Testis (tissue), 3 donors: ENCODE measurements around the gene YY1. TPM values are rescaled to one million over a fixed set of nuclear protein-coding genes. Genes with fewer than 3 reads are reported as not detected.

Experiments
- DNase-seq: peaks from one replicate; pipeline ENCODE4 v3.0.0-alpha.2; 2019
- H3K27ac ChIP-seq, 2 donors: fragments of 200-600 bp; sonication (generic); one replicate each; pipeline ENCODE4 v1.5.1; 2019
- H3K27me3 ChIP-seq: fragments of 200-600 bp; sonication (generic); one replicate; pipeline ENCODE4 v1.5.1; 2019
- H3K36me3 ChIP-seq: fragments of 200-600 bp; sonication (generic); one replicate; pipeline ENCODE4 v1.5.1; 2017; ENCODE audit warnings: low read depth; ENCODE audit errors: missing control alignments
- H3K4me1 ChIP-seq: fragments of 200-600 bp; sonication (generic); one replicate; pipeline ENCODE4 v1.5.1; 2019
- H3K4me3 ChIP-seq, 2 donors: fragments of 200-600 bp; sonication (generic); one replicate each; pipeline ENCODE4 v1.5.1; 2017 to 2019
- H3K9me3 ChIP-seq: fragments of 200-600 bp; sonication (generic); one replicate; pipeline ENCODE4 v1.5.1; 2017
- CTCF ChIP-seq, 3 experiments: fragments of 450-650 bp in 2 of 3; fragments of 200-600 bp in 1 of 3; sonication (generic) in 1 of 3; IDR thresholded peaks; one replicate each; pipeline ENCODE4 v1.5.1; 2016 to 2019; ENCODE audit warnings: antibody characterized with exemption in 3 of 3, mild to moderate bottlenecking in 2 of 3, moderate library complexity in 1 of 3
- POLR2A ChIP-seq: fragments of 450-650 bp; IDR thresholded peaks from one replicate; pipeline ENCODE4 v1.6.1; 2017; ENCODE audit warnings: antibody characterized with exemption, mild to moderate bottlenecking, moderate library complexity
- WGBS, 2 donors: methylation state at CpG; one replicate each; pipeline ENCODE4 v1.1.5; 2018; 5-methylcytosine and 5-hydroxymethylcytosine counted together
- intact Hi-C: fragments of 100-400 bp; cut with DNase I; formaldehyde crosslinking; loops from one replicate; pipeline ENCODE4 v1.15.1; 2023; ENCODE audit warnings: low total_unique reads
- polyA plus RNA-seq: library from polyadenylated mRNA; stranded (reverse); fragments of 350-450 nt; fragmentation: Illumina TruSeq; extraction: RNeasy Lipid Tissue Mini Kit (QIAGEN cat#74804); gene quantifications from one replicate; pipeline ENCODE4 v1.2.3, GENCODE V29; 2014; ENCODE audit warnings: low read depth, low replicate concordance; ENCODE audit not compliant: insufficient read depth
- total RNA-seq, 2 donors: library from RNA; depleted of rRNA; stranded (reverse); fragments of >200 nt; gene quantifications; one replicate each; pipeline ENCODE4 v1.2.3, GENCODE V29; 2016

YY1 gene
- total and polyA plus RNA-seq, 3 donors from 2014 or later: 58.1 to 74.2 (median 68.2) TPM

GRCh38 chr14:100268591-100269207 is 29.8 kb downstream of the YY1 start:
- H3K4me1 ChIP-seq: peaks cover 8% of the 10 kb centered on the region
- no peaks in the 10 kb centered on the region for H3K9me3 ChIP-seq
- H3K4me3 ChIP-seq: no peak overlapping the region
- DNase-seq: no peak
- WGBS, 2 donors: 61 to 68% methylated on average over 7 of the region's 7 CpGs
- no peak overlapping the region for H3K27ac ChIP-seq
- TF ChIP-seq POLR2A: no peak
- no peak for TF ChIP-seq CTCF (IDR thresholded peaks at IDR 0.05)
- no peaks in the 10 kb centered on the region for H3K36me3 ChIP-seq
- intact Hi-C loops: no loop called here
- H3K27me3 ChIP-seq: no peaks in the 10 kb centered on the region

- Histone ChIP-seq H3K4me1 (no peaks in the 10 kb centered on the region), H3K27ac (no peak overlapping the region), H3K27me3 (no peaks in the 10 kb centered on the region), H3K9me3 (no peaks in the 10 kb centered on the region), H3K4me3 (no peak overlapping the region), H3K36me3 (no peaks in the 10 kb centered on the region)
- TF ChIP-seq POLR2A: no peak
- no peak for TF ChIP-seq CTCF (IDR thresholded peaks at IDR 0.05)
- intact Hi-C loops: no loop called here
- no peak for DNase-seq
- 81 to 83% methylated on average over 10 of the region's 10 CpGs for WGBS, 2 donors
Observed at GRCh38 chr14:100271247-100271939, 32.4 kb downstream of the YY1 start.

- TF ChIP-seq CTCF (IDR thresholded peaks at IDR 0.05) (no peak), POLR2A (no peak)
- WGBS, 2 donors: 84 to 92% methylated on average over 4 of the region's 4 CpGs
- H3K4me1 ChIP-seq: no peaks in the 10 kb centered on the region
Observed at GRCh38 chr14:100274250-100274649, 35.3 kb downstream of the YY1 start.

GRCh38 chr14:100275214-100275613 is 36.3 kb downstream of the YY1 start:
- Histone ChIP-seq H3K27ac (no peak overlapping the region), H3K4me3 (no peak overlapping the region), H3K9me3 (no peaks in the 10 kb centered on the region), H3K36me3 (no peaks in the 10 kb centered on the region), H3K27me3 (no peaks in the 10 kb centered on the region), H3K4me1 (no peaks in the 10 kb centered on the region)
- DNase-seq: no peak
- WGBS, 2 donors: 74 to 75% methylated on average over 7 of the region's 7 CpGs
- TF ChIP-seq CTCF (IDR thresholded peaks at IDR 0.05) (no peak), POLR2A (no peak)
- intact Hi-C loops: no loop called here

More at GRCh38 chr14:100274250-100274649, 35.3 kb downstream of the YY1 start:
- DNase-seq: no peak
- Histone ChIP-seq H3K36me3 (no peaks in the 10 kb centered on the region), H3K9me3 (no peaks in the 10 kb centered on the region), H3K27me3 (no peaks in the 10 kb centered on the region), H3K27ac (no peak overlapping the region), H3K4me3 (no peak overlapping the region)
- intact Hi-C loops: no loop called here
